Measurements from ENCODE around the gene MYZAP. TPM values are rescaled to one million over a fixed set of nuclear protein-coding genes. Genes with fewer than 3 reads are reported as not detected.

MYZAP gene
- total and polyA plus RNA-seq, 2 of the 8 experiments (the other 6 are each of a cell fraction or from before 2014, with no cell fraction given), result 0.41 to 0.65 TPM

GRCh38 chr15:57550640-57551039, 41.1 kb upstream of the MYZAP start (continued):
- TF ChIP-seq TEAD4 (IDR thresholded peaks at IDR 0.05; ENCODE audit: low read depth, low read length) (no peak), CEBPB (IDR thresholded peaks at IDR 0.05; ENCODE audit: low read depth, low read length) (no peak), BCL11A (IDR thresholded peaks at IDR 0.05; ENCODE audit: low read depth in 2 of 2, low read length in 2 of 2) (no peak)

Measured in H1 (cell line).